Measurements from ENCODE around the gene FADS2.

- TF ChIP-seq CEBPB (IDR thresholded peaks at IDR 0.05; ENCODE audit: low read depth), result no peak
- TF ChIP-seq CTCF (IDR thresholded peaks at IDR 0.05 in 2 of 3, conservative IDR thresholded peaks at IDR 0.05 in 1 of 3; ENCODE audit: borderline replicate concordance in 1 of 3, insufficient read depth in 1 of 3, low read depth in 2 of 3, low read length in 2 of 3), result no peak
- no peak for TF ChIP-seq EGR1 (IDR thresholded peaks at IDR 0.05; ENCODE audit: low read depth)
- TF ChIP-seq RAD21 (IDR thresholded peaks at IDR 0.05; ENCODE audit: low read depth), result no peak
- TF ChIP-seq POLR2A (IDR thresholded peaks at IDR 0.05; ENCODE audit: borderline replicate concordance, extremely low read depth, insufficient read depth, insufficient read length), result no peak
- TF ChIP-seq POLR2AphosphoS5 (IDR thresholded peaks at IDR 0.05; ENCODE audit: low read depth, low read length), result no peak
- TF ChIP-seq TCF7L2 (IDR thresholded peaks at IDR 0.05; ENCODE audit: borderline replicate concordance, extremely low read depth, insufficient read depth, insufficient read length), result no peak
- TF ChIP-seq EZH2 (IDR thresholded peaks at IDR 0.05), result no peak
- TF ChIP-seq ELF1 (IDR thresholded peaks at IDR 0.05; ENCODE audit: borderline replicate concordance, low read depth), result no peak
- TF ChIP-seq ZBTB33 (IDR thresholded peaks at IDR 0.05; ENCODE audit: extremely low read depth, insufficient replicate concordance, low read length), result no peak
- TF ChIP-seq SIN3A (IDR thresholded peaks at IDR 0.05; ENCODE audit: low read depth), result no peak
- TF ChIP-seq YY1 (IDR thresholded peaks at IDR 0.05; ENCODE audit: extremely low read depth, insufficient replicate concordance, low read depth, low read length), result no peak
Observed at GRCh38 chr11:61903845-61904244, 75.7 kb downstream of the FADS2 start.

Measured in HCT116 (cell line).